Stimulated activated CD4-positive, alpha-beta T cell treated with anti-CD3 and anti-CD28 coated beads, TNF-alpha, amount 100 ng/mL, for 48 hours (primary cell): ENCODE measurements around the gene CPLX1.

Experiments used
- DNase-seq, 3 donors: peaks; one replicate each; pipeline ENCODE4 v3.0.0-alpha.2; 2020; ENCODE audit warnings: low read depth in 3 of 3

Gene CPLX1

DNA sequence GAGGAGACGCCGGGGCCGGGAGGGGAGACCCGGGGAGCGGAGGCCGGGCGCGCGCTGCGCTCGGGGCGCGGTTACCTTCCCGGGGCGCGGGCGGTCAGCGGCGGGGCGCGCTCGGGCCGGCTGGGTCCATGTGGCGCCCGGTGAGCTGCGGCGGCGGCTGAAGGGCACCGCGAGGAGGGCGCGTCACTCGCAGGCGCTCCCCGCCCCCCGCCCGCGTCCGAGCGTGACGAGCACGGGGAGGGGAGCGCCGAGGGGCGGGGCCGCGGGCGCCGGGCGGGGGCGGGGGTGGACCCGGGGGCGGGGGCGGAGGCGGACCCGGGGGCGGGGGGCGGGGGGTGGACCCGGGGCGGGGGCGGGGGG lies at the start of gene CPLX1:
CPLX1 (minus strand) TSS at position 159 of the 360 bp plus-strand sequence. CDS start 1,607 bp downstream, outside the sequence.
- DNase-seq = no peak

- DNase-seq = no peak
Observed at GRCh38 chr4:874971-875817, 49.3 kb upstream of the CPLX1 start.

GRCh38 chr4:874056-874455 lies 48.1 kb upstream of the CPLX1 start:
- DNase-seq = no peak

GRCh38 chr4:872241-872981 lies 46.5 kb upstream of the CPLX1 start:
- no peak for DNase-seq

- DNase-seq = no peak
Observed at GRCh38 chr4:871484-871883, 45.6 kb upstream of the CPLX1 start.

- no peak for DNase-seq
Observed at GRCh38 chr4:870951-871350, 45.0 kb upstream of the CPLX1 start.

DNA sequence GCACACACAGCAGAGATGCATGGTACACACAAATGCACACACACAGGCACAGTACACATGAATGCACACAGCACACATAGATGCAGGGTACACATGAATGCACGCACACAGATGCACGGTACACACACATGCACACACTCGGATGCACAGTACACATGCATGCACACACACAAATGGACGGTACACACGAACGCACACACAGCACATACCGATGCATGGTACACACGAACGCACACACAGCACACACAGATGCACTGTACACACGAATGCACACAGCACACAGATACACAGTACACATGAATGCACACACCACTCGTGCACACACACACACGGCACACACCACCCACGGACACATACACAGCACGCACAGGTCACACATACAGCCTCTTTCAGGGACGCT lies 43.8 kb upstream of the CPLX1 start:
- DNase-seq = no peak

DNA sequence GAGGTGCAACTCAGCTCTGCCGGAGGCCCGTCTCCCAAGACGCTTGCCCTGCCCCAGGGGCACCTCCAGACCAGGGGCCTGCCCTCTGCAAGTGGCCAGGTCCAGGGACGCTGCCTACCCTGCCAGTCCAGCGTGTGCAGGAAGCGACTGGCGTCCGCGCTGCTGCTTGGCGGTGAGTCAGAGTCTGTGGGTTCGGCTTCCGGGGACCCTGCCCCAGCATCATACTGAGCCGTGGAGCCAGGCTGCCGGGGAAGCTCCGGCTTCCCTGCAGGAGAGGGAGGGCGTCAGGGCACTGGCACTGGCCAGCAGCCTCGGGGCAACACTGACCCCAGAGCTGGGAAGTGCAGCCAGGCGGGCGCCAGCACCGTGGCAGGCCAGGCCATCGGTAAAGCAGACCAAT lies 42.5 kb upstream of the CPLX1 start:
- no peak for DNase-seq

DNA sequence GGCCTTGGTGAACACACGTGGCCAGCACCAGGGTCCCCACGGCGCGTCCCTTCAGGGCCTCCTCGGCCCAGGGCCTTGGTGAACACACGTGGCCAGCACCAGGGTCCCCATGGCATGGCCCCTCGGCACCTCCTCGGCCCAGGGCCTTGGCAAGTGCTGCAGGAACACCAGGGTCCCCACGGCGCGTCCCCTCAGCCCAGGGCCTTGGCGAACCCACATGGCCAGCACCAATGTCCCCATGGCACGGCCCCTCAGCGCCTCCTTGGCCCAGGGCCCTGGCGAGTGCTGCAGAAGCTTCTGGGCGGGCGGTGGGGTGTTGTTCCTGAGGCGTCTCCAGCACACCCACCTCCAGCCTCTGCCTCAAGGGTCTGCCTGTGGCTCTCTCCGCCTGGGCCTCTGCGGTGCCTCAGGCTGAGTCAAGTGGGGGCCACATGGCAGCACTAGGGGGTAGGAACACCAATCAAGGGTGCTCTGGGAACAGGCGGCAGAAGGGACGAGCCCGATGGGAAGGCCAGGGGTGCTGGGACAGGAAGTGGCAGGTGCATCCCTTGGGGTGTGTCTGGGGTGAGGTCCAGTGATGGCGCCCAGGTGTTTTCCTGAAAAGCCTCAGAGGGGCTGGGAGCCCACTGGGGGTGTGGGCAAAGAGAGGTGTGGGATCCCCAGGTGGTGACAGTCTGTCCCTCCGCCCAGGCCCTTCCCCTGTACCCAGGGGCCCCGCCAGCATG lies 41.8 kb upstream of the CPLX1 start:
- no peak for DNase-seq

DNA sequence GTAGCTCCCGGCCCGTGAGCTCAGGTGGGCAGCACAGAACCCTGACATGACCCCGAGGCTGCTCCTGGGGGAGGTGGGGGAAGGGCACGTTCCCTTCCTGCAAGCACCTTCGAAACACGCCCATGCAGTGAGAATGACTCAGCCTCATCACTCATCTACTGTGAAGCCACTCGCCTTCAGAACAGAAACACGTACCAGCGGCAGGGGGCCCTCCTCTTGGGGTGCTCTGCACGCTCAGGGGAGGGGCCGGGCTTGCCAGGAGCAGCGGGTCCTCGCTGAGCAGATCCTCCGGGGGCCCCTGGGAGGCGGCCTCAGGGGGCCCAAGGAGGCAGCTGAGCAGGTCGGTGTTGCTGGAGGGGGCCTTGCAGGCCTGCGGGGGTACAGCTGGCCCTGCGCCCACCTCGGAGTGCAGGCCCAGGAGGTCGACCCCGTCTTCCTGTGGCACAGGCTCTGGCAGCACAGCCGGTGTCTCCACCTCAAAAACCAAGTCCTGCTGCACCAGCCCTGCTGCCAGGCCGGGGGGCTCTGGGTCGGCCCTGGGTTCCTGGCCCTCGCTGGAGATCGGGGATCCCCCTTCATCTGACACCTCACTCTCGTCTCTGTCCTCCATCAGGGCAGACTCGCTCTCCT lies 40.9 kb upstream of the CPLX1 start:
- no peak for DNase-seq

- no peak for DNase-seq
Observed at GRCh38 chr4:866068-866760, 40.3 kb upstream of the CPLX1 start.

GRCh38 chr4:865572-865971 lies 39.6 kb upstream of the CPLX1 start:
- DNase-seq = no peak

GRCh38 chr4:865121-865465 lies 39.2 kb upstream of the CPLX1 start:
- DNase-seq = no peak

- DNase-seq = no peak
Observed at GRCh38 chr4:864456-865120, 38.7 kb upstream of the CPLX1 start.

- no peak for DNase-seq
Observed at GRCh38 chr4:860561-860960, 34.6 kb upstream of the CPLX1 start.

- DNase-seq = no peak
Observed at GRCh38 chr4:859496-859895, 33.6 kb upstream of the CPLX1 start.

DNA sequence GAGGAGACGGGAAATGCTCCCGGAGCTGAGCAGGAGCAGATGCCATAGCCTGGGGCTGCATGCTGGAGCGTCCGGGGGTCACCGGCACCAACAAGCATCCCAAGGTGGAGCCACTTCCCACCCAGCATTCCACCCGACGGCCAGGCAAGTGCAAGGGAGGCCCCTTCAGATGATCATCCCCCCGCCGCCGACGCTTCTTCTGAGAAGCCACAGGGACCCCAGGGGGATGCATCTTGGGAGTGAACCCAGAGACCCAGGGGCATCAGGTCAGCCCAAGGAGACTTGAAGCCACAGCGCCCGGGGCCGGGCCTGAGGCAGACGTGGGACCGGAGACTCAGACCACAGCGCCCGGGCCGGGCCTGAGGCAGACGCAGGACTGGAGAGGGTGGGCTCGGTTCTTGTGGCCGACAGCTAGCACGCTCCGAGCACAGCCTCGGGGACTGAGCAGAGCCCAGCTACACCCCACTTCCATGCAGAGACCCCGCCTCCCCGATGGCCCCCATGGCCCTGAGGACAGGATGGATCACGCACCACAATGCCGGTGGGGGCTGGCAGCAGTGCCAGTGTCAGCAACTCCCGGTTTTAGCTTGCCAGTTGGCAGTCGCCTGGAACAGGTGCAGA lies 33.0 kb upstream of the CPLX1 start:
- DNase-seq = no peak

DNA sequence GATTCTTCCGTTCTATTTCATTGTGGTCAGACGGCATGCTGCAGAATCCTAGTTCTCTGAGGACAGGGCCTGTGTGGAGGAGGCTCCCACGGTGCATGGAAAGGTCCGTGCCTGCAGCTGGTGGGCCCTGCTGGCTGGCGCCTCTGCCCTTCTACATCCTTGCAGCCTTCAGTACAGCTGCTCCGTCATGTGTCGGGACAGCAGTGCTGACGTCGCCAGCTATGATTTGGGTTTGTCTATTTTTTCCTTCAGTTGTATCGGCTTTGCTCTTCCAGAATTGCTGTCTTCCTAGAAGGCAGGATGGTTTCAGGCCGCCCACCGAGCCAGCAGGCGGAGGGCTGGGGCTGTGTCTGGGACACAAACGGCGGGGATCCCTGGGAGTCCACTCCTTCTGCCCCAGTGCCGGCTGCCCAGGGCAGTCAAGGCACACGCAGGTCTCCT lies 32.1 kb upstream of the CPLX1 start:
- no peak for DNase-seq

- no peak for DNase-seq
Observed at GRCh38 chr4:857461-857860, 31.5 kb upstream of the CPLX1 start.

- DNase-seq = no peak
Observed at GRCh38 chr4:856225-856901, 30.4 kb upstream of the CPLX1 start.
